MM.1S (cell line): ENCODE measurements around the gene AFG1L.

Experiments
- EZH2 ChIP-seq: fragments of 300-600 bp; sonication (generic); optimal IDR thresholded peaks from 2 replicates; pipeline ENCODE3; 2017; ENCODE audit warnings: low read depth, mild to moderate bottlenecking, antibody characterized with exemption, low read length, mixed read lengths
- EZH2phosphoT487 ChIP-seq: fragments of 300-600 bp; sonication (generic); IDR thresholded peaks from 2 replicates; pipeline ENCODE4 v1.6.1; 2018; ENCODE audit warnings: antibody characterized with exemption, low read length
- TF ChIP-seq, protein P1 (sequence below): fragments of 300-600 bp; sonication (generic); IDR thresholded peaks from 2 replicates; pipeline ENCODE4 v1.5.1; 2016; ENCODE audit warnings: antibody characterized with exemption, low read length, mixed read lengths

DNA sequence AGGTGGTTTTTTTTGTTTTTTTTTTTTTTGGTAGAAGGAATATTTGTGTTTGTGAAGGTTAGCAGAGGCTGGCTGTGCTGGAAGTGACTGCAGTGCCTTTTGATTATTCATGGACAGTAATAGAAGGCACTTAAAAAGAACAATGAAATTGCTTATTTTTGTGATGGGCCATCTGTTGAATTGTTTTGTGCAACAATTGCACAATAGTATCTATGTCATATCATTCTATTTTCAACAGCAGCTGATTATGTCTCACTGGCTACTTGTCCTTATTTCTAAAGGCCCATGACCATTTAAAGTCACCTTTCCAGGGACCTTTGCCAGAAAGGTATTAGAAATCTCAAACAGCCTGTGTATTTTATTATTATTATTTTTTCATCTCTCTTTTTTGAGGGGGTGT, 70.6 kb downstream of the AFG1L start:
- TF ChIP-seq, protein P1, sequence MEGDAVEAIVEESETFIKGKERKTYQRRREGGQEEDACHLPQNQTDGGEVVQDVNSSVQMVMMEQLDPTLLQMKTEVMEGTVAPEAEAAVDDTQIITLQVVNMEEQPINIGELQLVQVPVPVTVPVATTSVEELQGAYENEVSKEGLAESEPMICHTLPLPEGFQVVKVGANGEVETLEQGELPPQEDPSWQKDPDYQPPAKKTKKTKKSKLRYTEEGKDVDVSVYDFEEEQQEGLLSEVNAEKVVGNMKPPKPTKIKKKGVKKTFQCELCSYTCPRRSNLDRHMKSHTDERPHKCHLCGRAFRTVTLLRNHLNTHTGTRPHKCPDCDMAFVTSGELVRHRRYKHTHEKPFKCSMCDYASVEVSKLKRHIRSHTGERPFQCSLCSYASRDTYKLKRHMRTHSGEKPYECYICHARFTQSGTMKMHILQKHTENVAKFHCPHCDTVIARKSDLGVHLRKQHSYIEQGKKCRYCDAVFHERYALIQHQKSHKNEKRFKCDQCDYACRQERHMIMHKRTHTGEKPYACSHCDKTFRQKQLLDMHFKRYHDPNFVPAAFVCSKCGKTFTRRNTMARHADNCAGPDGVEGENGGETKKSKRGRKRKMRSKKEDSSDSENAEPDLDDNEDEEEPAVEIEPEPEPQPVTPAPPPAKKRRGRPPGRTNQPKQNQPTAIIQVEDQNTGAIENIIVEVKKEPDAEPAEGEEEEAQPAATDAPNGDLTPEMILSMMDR, result no peak
- TF ChIP-seq EZH2phosphoT487, result no peak
- no peak for TF ChIP-seq EZH2
